AG09309 (cell line): ENCODE data around the gene PAQR3.

Experiments
- DNase-seq: peaks from one replicate; pipeline ENCODE4 v3.0.0-alpha.2; 2010; ENCODE audit warnings: low read depth
- H3K4me3 ChIP-seq: 2 replicates; pipeline ENCODE4 v1.5.1; 2011; ENCODE audit warnings: mild to moderate bottlenecking, low read depth, low read length, moderate library complexity; ENCODE audit not compliant: control insufficient read depth
- TF ChIP-seq, protein P1 (sequence below): IDR thresholded peaks from 2 replicates; pipeline ENCODE4 v1.5.1; 2011; ENCODE audit warnings: mild to moderate bottlenecking, low read depth, low read length, inconsistent platforms; ENCODE audit not compliant: insufficient read depth, control insufficient read depth; ENCODE audit errors: missing control alignments

Gene PAQR3

DNA sequence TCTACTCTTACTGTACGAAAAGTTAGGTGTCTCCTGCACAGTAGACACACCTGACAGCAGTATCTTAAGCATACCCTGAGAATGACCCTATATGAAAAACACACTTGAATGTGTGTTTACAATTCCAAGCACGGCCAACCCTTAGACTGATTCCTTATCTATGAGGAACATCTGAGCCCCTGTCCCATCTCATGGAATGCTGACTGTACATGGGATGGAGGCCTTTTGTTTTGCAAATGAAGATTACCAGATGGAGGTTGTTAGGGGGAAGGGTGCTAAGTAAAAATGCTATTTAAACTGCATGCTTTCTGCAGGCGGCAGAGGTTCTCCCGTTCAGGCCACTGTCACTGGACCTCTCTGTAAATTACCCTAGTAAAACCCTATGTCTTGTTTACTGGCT is 2.2 kb downstream of the PAQR3 start:
- H3K4me3 ChIP-seq: no peak overlapping the region
- TF ChIP-seq, protein P1, sequence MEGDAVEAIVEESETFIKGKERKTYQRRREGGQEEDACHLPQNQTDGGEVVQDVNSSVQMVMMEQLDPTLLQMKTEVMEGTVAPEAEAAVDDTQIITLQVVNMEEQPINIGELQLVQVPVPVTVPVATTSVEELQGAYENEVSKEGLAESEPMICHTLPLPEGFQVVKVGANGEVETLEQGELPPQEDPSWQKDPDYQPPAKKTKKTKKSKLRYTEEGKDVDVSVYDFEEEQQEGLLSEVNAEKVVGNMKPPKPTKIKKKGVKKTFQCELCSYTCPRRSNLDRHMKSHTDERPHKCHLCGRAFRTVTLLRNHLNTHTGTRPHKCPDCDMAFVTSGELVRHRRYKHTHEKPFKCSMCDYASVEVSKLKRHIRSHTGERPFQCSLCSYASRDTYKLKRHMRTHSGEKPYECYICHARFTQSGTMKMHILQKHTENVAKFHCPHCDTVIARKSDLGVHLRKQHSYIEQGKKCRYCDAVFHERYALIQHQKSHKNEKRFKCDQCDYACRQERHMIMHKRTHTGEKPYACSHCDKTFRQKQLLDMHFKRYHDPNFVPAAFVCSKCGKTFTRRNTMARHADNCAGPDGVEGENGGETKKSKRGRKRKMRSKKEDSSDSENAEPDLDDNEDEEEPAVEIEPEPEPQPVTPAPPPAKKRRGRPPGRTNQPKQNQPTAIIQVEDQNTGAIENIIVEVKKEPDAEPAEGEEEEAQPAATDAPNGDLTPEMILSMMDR: no peak
- DNase-seq: no peak

DNA sequence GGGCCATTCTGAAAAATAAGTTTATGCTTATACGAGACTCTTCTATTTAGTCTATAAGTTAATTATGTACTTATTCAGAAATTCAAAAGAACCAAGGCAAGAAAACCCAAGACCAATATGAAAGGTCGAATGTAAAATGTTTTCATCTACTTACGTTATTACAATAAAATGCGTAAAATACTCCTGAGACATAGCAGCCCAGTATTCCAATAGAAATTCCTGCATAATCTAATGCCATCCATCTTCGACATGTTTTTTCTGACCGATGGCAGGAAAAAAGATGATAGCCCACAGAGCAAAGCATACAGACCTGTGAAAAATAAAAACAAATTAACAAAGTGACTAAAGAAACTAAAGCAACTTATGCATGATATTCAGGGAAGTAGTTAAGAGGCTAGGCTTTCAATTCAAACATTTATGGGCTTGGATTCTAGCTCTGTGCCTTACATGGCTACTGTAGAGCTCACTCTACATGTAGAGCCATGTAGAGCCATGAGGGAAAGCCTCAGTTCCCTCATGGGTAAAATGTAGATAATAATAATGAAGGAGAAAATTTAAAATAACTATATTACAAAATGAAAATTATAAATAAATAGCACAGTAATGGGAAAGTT is 9.1 kb downstream of the PAQR3 start:
- H3K4me3 ChIP-seq: no peak overlapping the region
- TF ChIP-seq, protein P1: no peak
- no peak for DNase-seq

DNA sequence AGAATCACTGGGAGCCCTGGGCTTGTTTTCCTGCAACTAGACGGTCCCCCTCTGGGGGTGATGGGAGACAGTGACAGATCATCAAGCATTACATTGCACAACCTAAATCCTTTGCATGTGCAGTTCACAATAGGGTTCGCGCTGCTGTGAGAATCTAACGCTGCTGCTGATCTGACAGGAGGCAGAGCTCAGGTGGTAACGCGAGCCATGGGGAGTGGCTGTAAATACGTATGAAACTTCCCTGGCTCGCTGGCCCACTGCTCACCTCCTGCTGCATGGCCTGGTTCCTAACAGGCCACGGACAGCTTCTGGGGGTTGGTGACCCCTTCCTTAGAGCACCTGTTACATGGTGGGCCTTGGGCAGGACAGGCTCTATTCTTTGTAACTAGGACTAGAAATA is 10.4 kb downstream of the PAQR3 start:
- DNase-seq: no peak
- TF ChIP-seq, protein P1: no peak
- H3K4me3 ChIP-seq: no peak overlapping the region

- TF ChIP-seq, protein P1: no peak
- no peak for DNase-seq
- H3K4me3 ChIP-seq: no peak overlapping the region
Measured at GRCh38 chr4:78926826-78927225, 12.4 kb downstream of the PAQR3 start.

GRCh38 chr4:78923464-78924312 is 15.6 kb downstream of the PAQR3 start:
- no peak for DNase-seq
- TF ChIP-seq, protein P1: no peak
- H3K4me3 ChIP-seq: no peak overlapping the region

DNA sequence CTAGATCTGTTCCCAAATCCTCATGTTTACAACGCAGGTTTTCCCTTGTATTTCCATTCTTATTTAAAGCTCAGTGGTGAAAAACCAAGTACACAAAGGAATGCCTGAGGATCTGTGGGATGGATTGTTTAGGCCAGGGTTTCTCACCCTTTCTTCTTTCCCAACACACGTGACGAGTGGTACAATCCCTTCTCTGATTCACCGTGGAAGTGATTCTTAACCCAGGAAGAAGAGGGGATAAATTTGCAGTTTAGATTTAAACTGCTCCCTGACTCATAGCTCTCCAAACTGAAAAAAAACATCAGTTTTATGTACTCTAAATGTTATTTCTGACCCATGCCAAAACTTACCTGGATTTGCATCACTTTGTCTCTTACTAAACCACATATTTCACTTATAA is 17.0 kb downstream of the PAQR3 start:
- DNase-seq: peak; percentile 7
- TF ChIP-seq, protein P1: no peak
- H3K4me3 ChIP-seq: no peak overlapping the region
